ENCODE results near the gene TECR. TPM values are rescaled to one million over a fixed set of nuclear protein-coding genes. Genes with fewer than 3 reads are reported as not detected.
A peak's percentile ranks its signal among the peaks of the same experiment; 100 is the strongest.
"Not testable (repeated sequence)": the region's sequence is repeated elsewhere in the genome, so short reads cannot be mapped to it uniquely, and the experiment has no call there.

The TECR gene
- total and polyA plus RNA-seq, 7 experiments from 2014 or later = 123 to 325 (median 207) TPM

- Histone ChIP-seq H3K27ac (ENCODE audit: low read depth, low read length) (no peak overlapping the region), H3K4me1 (ENCODE audit: control insufficient read depth in 2 of 2, insufficient read depth in 2 of 2, low read length in 2 of 2) (no peaks in the 10 kb centered on the region), H3K27me3 (ENCODE audit: control insufficient read depth in 2 of 2, insufficient read depth in 2 of 2, low read length in 2 of 2) (no peaks in the 10 kb centered on the region), H3K4me3 (ENCODE audit: low read length) (no peak overlapping the region), H3K9me3 (ENCODE audit: control insufficient read depth in 2 of 3, low read length in 3 of 3) (no peaks in the 10 kb centered on the region), H3K36me3 (ENCODE audit: control insufficient read depth in 2 of 3, insufficient read depth in 3 of 3, low read length in 3 of 3) (no peaks in the 10 kb centered on the region)
- Mint-ChIP-seq H3K36me3 (peaks cover 0 to under 1% (median 0%) of the 10 kb centered on the region in 5 donors), H3K9me3 (peaks cover 0 to under 1% (median 0%) of the 10 kb centered on the region in 11 donors), H3K4me1 (peaks cover 0 to 4% (median 0%) of the 10 kb centered on the region in 7 donors), H3K27me3 (peaks cover 0 to 3% (median 0%) of the 10 kb centered on the region in 5 donors), H3K4me3 (no peak overlapping the region), H3K27ac (no peak overlapping the region)
- ATAC-seq (no peak), DNase-seq (no peak)
- intact Hi-C loops (cut with micrococcal nuclease) = no loop called here
- POLR2A ChIA-PET = no interaction called here
- CTCF ChIA-PET = interaction anchor here (0.7 kb wide), 2 partner anchors 9 to 41 kb away, joined by 3 read pairs; no protein-coding TSS in a partner anchor
Observed at GRCh38 chr19:14611051-14611450, 81.7 kb downstream of the TECR start.

GRCh38 chr19:14612242-14612641, 82.8 kb downstream of the TECR start:
- H3K36me3 ChIP-seq (ENCODE audit: control insufficient read depth in 2 of 3, insufficient read depth in 3 of 3, low read length in 3 of 3); H3K4me3 ChIP-seq (ENCODE audit: low read length); H3K27me3 Mint-ChIP-seq; H3K9me3 ChIP-seq (ENCODE audit: control insufficient read depth in 2 of 3, low read length in 3 of 3); H3K36me3 Mint-ChIP-seq; H3K27ac ChIP-seq (ENCODE audit: low read depth, low read length); CTCF ChIA-PET; ATAC-seq; POLR2A ChIA-PET; H3K4me1 Mint-ChIP-seq; H3K27ac Mint-ChIP-seq; intact Hi-C loops (cut with micrococcal nuclease); DNase-seq; H3K9me3 Mint-ChIP-seq; H3K4me1 ChIP-seq (ENCODE audit: control insufficient read depth in 2 of 2, insufficient read depth in 2 of 2, low read length in 2 of 2); H3K4me3 Mint-ChIP-seq; H3K27me3 ChIP-seq (ENCODE audit: control insufficient read depth in 2 of 2, insufficient read depth in 2 of 2, low read length in 2 of 2): not testable (repeated sequence)

GRCh38 chr19:14612657-14613056, 83.3 kb downstream of the TECR start:
- POLR2A ChIA-PET = no interaction called here
- no peak for DNase-seq
- intact Hi-C loops (cut with micrococcal nuclease) = no loop called here
- no peak overlapping the region for H3K4me3 ChIP-seq (ENCODE audit: low read length)
- no peaks in the 10 kb centered on the region for H3K9me3 ChIP-seq (ENCODE audit: control insufficient read depth in 2 of 3, low read length in 3 of 3)
- Mint-ChIP-seq H3K36me3 (peaks cover 0 to 4% (median 0%) of the 10 kb centered on the region in 5 donors), H3K9me3 (peaks cover 0 to 6% (median 0%) of the 10 kb centered on the region in 11 donors), H3K4me3 (no peak overlapping the region), H3K27me3 (peaks cover 0 to 7% (median 4%) of the 10 kb centered on the region in 5 donors), H3K4me1 (peaks cover 0 to 9% (median 0%) of the 10 kb centered on the region in 7 donors), H3K27ac (no peak overlapping the region)
- no peaks in the 10 kb centered on the region for H3K4me1 ChIP-seq (ENCODE audit: control insufficient read depth in 2 of 2, insufficient read depth in 2 of 2, low read length in 2 of 2)
- CTCF ChIA-PET = interaction anchor here (0.5 kb wide), 1 partner anchor 577 kb away, joined by 3 read pairs; no protein-coding TSS in a partner anchor
- no peak for ATAC-seq
- no peak overlapping the region for H3K27ac ChIP-seq (ENCODE audit: low read depth, low read length)
- H3K36me3 ChIP-seq (ENCODE audit: control insufficient read depth in 2 of 3, insufficient read depth in 3 of 3, low read length in 3 of 3) = no peaks in the 10 kb centered on the region
- H3K27me3 ChIP-seq (ENCODE audit: control insufficient read depth in 2 of 2, insufficient read depth in 2 of 2, low read length in 2 of 2) = no peaks in the 10 kb centered on the region

- H3K27ac Mint-ChIP-seq; DNase-seq; H3K4me3 Mint-ChIP-seq; H3K9me3 ChIP-seq (ENCODE audit: control insufficient read depth in 2 of 3, low read length in 3 of 3); intact Hi-C loops (cut with micrococcal nuclease); H3K36me3 Mint-ChIP-seq; H3K27ac ChIP-seq (ENCODE audit: low read depth, low read length); H3K36me3 ChIP-seq (ENCODE audit: control insufficient read depth in 2 of 3, insufficient read depth in 3 of 3, low read length in 3 of 3); H3K4me1 Mint-ChIP-seq; H3K9me3 Mint-ChIP-seq; POLR2A ChIA-PET; H3K4me1 ChIP-seq (ENCODE audit: control insufficient read depth in 2 of 2, insufficient read depth in 2 of 2, low read length in 2 of 2); H3K27me3 ChIP-seq (ENCODE audit: control insufficient read depth in 2 of 2, insufficient read depth in 2 of 2, low read length in 2 of 2); H3K4me3 ChIP-seq (ENCODE audit: low read length); H3K27me3 Mint-ChIP-seq: not testable (repeated sequence)
- CTCF ChIA-PET = interaction anchor here (0.7 kb wide), 1 partner anchor 1240 kb away, joined by 4 read pairs; no protein-coding TSS in a partner anchor
- ATAC-seq = peak; percentile 19
Observed at GRCh38 chr19:14613399-14614098, 84.2 kb downstream of the TECR start.

GRCh38 chr19:14614099-14614412, 84.7 kb downstream of the TECR start:
- H3K4me3 ChIP-seq (ENCODE audit: low read length) = no peak overlapping the region
- intact Hi-C loops (cut with micrococcal nuclease) = no loop called here
- ChIA-PET POLR2A (no interaction called here), CTCF (no interaction called here)
- H3K27ac Mint-ChIP-seq = no peak overlapping the region
- no peak overlapping the region for H3K27ac ChIP-seq (ENCODE audit: low read depth, low read length)
- H3K4me1 ChIP-seq (ENCODE audit: control insufficient read depth in 2 of 2, insufficient read depth in 2 of 2, low read length in 2 of 2) = no peaks in the 10 kb centered on the region
- DNase-seq (no peak), ATAC-seq (peak; percentile 90)
- peaks cover 0 to 4% (median 0%) of the 10 kb centered on the region in 5 donors for H3K36me3 Mint-ChIP-seq
- no peak overlapping the region for H3K4me3 Mint-ChIP-seq
- H3K9me3 Mint-ChIP-seq = peaks cover 0 to 9% (median 4%) of the 10 kb centered on the region in 11 donors
- peaks cover 0 to 9% (median 7%) of the 10 kb centered on the region in 5 donors for H3K27me3 Mint-ChIP-seq
- H3K27me3 ChIP-seq (ENCODE audit: control insufficient read depth in 2 of 2, insufficient read depth in 2 of 2, low read length in 2 of 2) = no peaks in the 10 kb centered on the region
- no peaks in the 10 kb centered on the region for H3K9me3 ChIP-seq (ENCODE audit: control insufficient read depth in 2 of 3, low read length in 3 of 3)
- H3K36me3 ChIP-seq (ENCODE audit: control insufficient read depth in 2 of 3, insufficient read depth in 3 of 3, low read length in 3 of 3) = no peaks in the 10 kb centered on the region
- H3K4me1 Mint-ChIP-seq = peaks cover 0 to 11% (median 0%) of the 10 kb centered on the region in 7 donors

Small RNA genes within 50 kb of the gene (microRNA-seq; reads per million reads assigned to microRNA genes)
- gene MIR639 (ENCODE audit: borderline microRNAs expressed) = not detected

Other genes starting within 250 kb of the TECR start
- 1,000 to 10,000 TPM in 1 of 5 experiments, 100 to 1,000 TPM in 4; 128 to 1,529 (median 215) TPM for gene ADGRE5, start 148.2 kb upstream of the TECR start, total RNA-seq
- gene ADGRE5, start 148.2 kb upstream of the TECR start, polyA plus RNA-seq = 100 to 1,000 TPM; 122 to 214 TPM
- gene DDX39A, start 110.3 kb upstream of the TECR start, total RNA-seq = 100 to 1,000 TPM; 135 to 288 (median 215) TPM
- 100 to 1,000 TPM in 1 of 2 donors, 10 to 100 TPM in 1; 98.6 to 134 TPM for gene DDX39A, start 110.3 kb upstream of the TECR start, polyA plus RNA-seq
- gene PKN1, start 96.3 kb upstream of the TECR start, total RNA-seq = 100 to 1,000 TPM; 194 to 211 (median 206) TPM
- 10 to 100 TPM; 47.2 to 88.2 TPM for gene PKN1, start 96.3 kb upstream of the TECR start, polyA plus RNA-seq
- gene PTGER1, start 54.2 kb upstream of the TECR start, total RNA-seq = under 1 TPM in 1 of 5 experiments, not detected in 4; 0.46 TPM
- gene PTGER1, start 54.2 kb upstream of the TECR start, polyA plus RNA-seq = not detected
- 10 to 100 TPM; 21.3 to 45.4 (median 24.7) TPM for gene GIPC1, start 33.5 kb upstream of the TECR start, total RNA-seq
- 10 to 100 TPM; 34.0 to 46.1 TPM for gene GIPC1, start 33.5 kb upstream of the TECR start, polyA plus RNA-seq
- 100 to 1,000 TPM in 4 of 5 experiments, 10 to 100 TPM in 1; 87.4 to 574 (median 177) TPM for gene DNAJB1, start 11.2 kb upstream of the TECR start, total RNA-seq
- gene DNAJB1, start 11.2 kb upstream of the TECR start, polyA plus RNA-seq = 100 to 1,000 TPM; 221 to 307 TPM
- 100 to 1,000 TPM in 1 of 5 experiments, 10 to 100 TPM in 4; 50.6 to 129 (median 63.4) TPM for gene NDUFB7, start 42.5 kb downstream of the TECR start, total RNA-seq
- 100 to 1,000 TPM; 194 to 210 TPM for gene NDUFB7, start 42.5 kb downstream of the TECR start, polyA plus RNA-seq
- gene CLEC17A, start 53.5 kb downstream of the TECR start, total RNA-seq = under 1 TPM in 1 of 5 experiments, not detected in 4; 0.83 TPM
- under 1 TPM; 0.13 TPM for gene CLEC17A, start 53.5 kb downstream of the TECR start, polyA plus RNA-seq
- gene ADGRE3, start 145.2 kb downstream of the TECR start, total RNA-seq = 1 to 10 TPM in 2 of 5 experiments, not detected in 3; 1.0 to 4.9 TPM
- not detected for gene ADGRE3, start 145.2 kb downstream of the TECR start, polyA plus RNA-seq
- 10 to 100 TPM; 15.4 to 56.3 (median 34.7) TPM for gene ZNF333, start 160.5 kb downstream of the TECR start, total RNA-seq
- gene ZNF333, start 160.5 kb downstream of the TECR start, polyA plus RNA-seq = 10 to 100 TPM in 1 of 2 donors, 1 to 10 TPM in 1; 9.1 to 10.0 TPM
- 10 to 100 TPM in 2 of 5 experiments, 1 to 10 TPM in 1, under 1 TPM in 2; 0.13 to 66.6 (median 1.5) TPM for gene ADGRE2, start 249.0 kb downstream of the TECR start, total RNA-seq
- under 1 TPM; 0.07 to 0.08 TPM for gene ADGRE2, start 249.0 kb downstream of the TECR start, polyA plus RNA-seq

All from naive thymus-derived CD4-positive, alpha-beta T cell (primary cell).